Adrenal gland (tissue), 12 donors: Measurements from ENCODE around the gene ZNF530. TPM values are rescaled to one million over a fixed set of nuclear protein-coding genes. Genes with fewer than 3 reads are reported as not detected.

Experiments
- DNase-seq, 7 donors: peaks; one replicate each; pipeline ENCODE4 v3.0.0-alpha.2; 2019 to 2020
- H3K27ac ChIP-seq, 5 donors: fragments of 200-600 bp; sonication (generic) in 4 of 5; 1 replicate in 3 of 5; 2 replicates in 2 of 5; pipeline versions ENCODE4 v1.5.1 to v1.8.0; 2016 to 2020; ENCODE audit warnings: mild to moderate bottlenecking in 1 of 5
- H3K27me3 ChIP-seq: fragments of 200-600 bp; 2 replicates; pipeline ENCODE4 v1.8.0; 2021
- H3K36me3 ChIP-seq, 2 donors: fragments of 200-600 bp; replicated peaks in 1 of 2; 1 replicate in 1 of 2; 2 replicates in 1 of 2; pipeline versions ENCODE4 v1.5.1 to v1.8.0; 2018 to 2022
- H3K4me1 ChIP-seq, 2 donors: fragments of 200-600 bp; replicated peaks in 1 of 2; 1 replicate in 1 of 2; 2 replicates in 1 of 2; pipeline versions ENCODE4 v1.5.1 to v1.8.0; 2018 to 2021
- H3K4me3 ChIP-seq, 4 donors: fragments of 200-600 bp; sonication (generic) in 3 of 4; one replicate each; pipeline ENCODE4 v1.5.1; 2016 to 2018
- H3K9me3 ChIP-seq, 3 donors: fragments of 200-600 bp; sonication (generic) in 1 of 3; replicated peaks in 1 of 3; 1 replicate in 2 of 3; 2 replicates in 1 of 3; pipeline versions ENCODE4 v1.5.1 to v1.8.0; 2016 to 2021
- POLR2A ChIP-seq, 2 donors: fragments of 450-650 bp; IDR thresholded peaks; one replicate each; pipeline ENCODE4 v1.6.1; 2017; ENCODE audit warnings: antibody characterized with exemption in 2 of 2, mild to moderate bottlenecking in 2 of 2, moderate library complexity in 1 of 2
- WGBS, 4 donors: extraction: QIAGEN DNeasy Blood & Tissue Kit in 2 of 4; methylation state at CpG; one replicate each; pipeline versions ENCODE4 v1.1.5 to v1.1.7; 2013 to 2017; 5-methylcytosine and 5-hydroxymethylcytosine counted together
- intact Hi-C, 2 donors: fragments of 100-400 bp; cut with DNase I; formaldehyde crosslinking; loops; one replicate each; pipeline versions ENCODE4 v1.14.1 to v1.15.0; 2022 to 2023
- polyA plus RNA-seq, 3 donors: library from polyadenylated mRNA; stranded (reverse); fragments of 200-250 nt in 2 of 3; fragments of 350-450 nt in 1 of 3; fragmentation: Illumina TruSeq in 1 of 3; extraction: RNeasy Lipid Tissue Mini Kit (QIAGEN cat#74804) in 1 of 3; gene quantifications; one replicate each; pipeline ENCODE4 v1.2.3, GENCODE V29; 2013 to 2014
- total RNA-seq, 9 donors: library from RNA; depleted of rRNA in 4 of 9; stranded (reverse); fragments of >200 nt in 4 of 9; fragments of 120-200 nt in 1 of 9; fragmentation: NEBNext Ultra II Directional in 1 of 9; extraction: Animal tissue kit (Norgen Biotek cat#: 25700) in 1 of 9; gene quantifications; one replicate each; pipeline versions ENCODE4 v1.1.0 to v1.2.4, GENCODE V29; 2013 to 2023
- TF ChIP-seq, protein P1 (sequence below), 6 experiments: fragments of 450-650 bp in 4 of 6; fragments of 200-600 bp in 2 of 6; sonication (generic) in 1 of 6; IDR thresholded peaks; 1 replicate in 5 of 6; 2 replicates in 1 of 6; pipeline versions ENCODE4 v1.5.1 to v1.8.0; 2016 to 2021; ENCODE audit warnings: antibody characterized with exemption in 6 of 6, mild to moderate bottlenecking in 2 of 6, moderate library complexity in 1 of 6
- donor health status: healthy with polysubstance abuse.
- donor health status: Bipolar disorder and iron deficiency.
- donor health status: DM: yes; HTN: yes; CAD: no.
- donor health status: DM: no; HTN: no; CAD: no.
- donor health status: DM: no; HTN: no; CAD: no.
- donor health status: DM: yes; HTN: yes; CAD: no.

The ZNF530 gene
- total and polyA plus RNA-seq, 12 donors: 1.2 to 5.5 (median 2.5) TPM

DNA sequence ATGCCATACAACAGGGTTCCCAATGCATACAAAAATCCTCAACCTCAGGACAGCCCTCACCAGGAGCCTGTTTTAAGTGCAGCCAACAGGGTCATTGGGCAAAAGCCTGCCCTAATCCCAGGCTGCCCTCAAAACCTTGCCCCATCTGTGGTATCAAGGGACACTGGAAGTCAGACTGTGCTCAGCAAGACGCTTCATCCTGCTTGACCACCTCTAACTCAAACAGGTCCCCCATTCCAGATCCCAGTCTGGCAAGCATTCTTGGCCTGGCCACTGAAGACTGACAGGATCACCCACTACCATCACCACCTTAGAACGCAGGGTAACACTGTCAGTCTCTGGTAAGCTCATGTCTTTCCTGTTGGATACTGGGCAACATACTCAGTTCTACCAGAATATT is 54.0 kb downstream of the ZNF530 start:
- Histone ChIP-seq H3K4me3 (no peak overlapping the region), H3K27me3 (no peaks in the 10 kb centered on the region), H3K27ac (no peak overlapping the region), H3K36me3 (no peaks in the 10 kb centered on the region), H3K9me3 (no peaks in the 10 kb centered on the region), H3K4me1 (no peaks in the 10 kb centered on the region)
- no peak for DNase-seq
- 76 to 100% (median 85%) methylated on average over 1 to 2 of the region's 2 CpGs for WGBS, 4 donors
- TF ChIP-seq POLR2A (IDR thresholded peaks at IDR 0.05): no peak
- TF ChIP-seq, protein P1, sequence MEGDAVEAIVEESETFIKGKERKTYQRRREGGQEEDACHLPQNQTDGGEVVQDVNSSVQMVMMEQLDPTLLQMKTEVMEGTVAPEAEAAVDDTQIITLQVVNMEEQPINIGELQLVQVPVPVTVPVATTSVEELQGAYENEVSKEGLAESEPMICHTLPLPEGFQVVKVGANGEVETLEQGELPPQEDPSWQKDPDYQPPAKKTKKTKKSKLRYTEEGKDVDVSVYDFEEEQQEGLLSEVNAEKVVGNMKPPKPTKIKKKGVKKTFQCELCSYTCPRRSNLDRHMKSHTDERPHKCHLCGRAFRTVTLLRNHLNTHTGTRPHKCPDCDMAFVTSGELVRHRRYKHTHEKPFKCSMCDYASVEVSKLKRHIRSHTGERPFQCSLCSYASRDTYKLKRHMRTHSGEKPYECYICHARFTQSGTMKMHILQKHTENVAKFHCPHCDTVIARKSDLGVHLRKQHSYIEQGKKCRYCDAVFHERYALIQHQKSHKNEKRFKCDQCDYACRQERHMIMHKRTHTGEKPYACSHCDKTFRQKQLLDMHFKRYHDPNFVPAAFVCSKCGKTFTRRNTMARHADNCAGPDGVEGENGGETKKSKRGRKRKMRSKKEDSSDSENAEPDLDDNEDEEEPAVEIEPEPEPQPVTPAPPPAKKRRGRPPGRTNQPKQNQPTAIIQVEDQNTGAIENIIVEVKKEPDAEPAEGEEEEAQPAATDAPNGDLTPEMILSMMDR (IDR thresholded peaks at IDR 0.05): no peak
- intact Hi-C loops: no loop called here

DNA sequence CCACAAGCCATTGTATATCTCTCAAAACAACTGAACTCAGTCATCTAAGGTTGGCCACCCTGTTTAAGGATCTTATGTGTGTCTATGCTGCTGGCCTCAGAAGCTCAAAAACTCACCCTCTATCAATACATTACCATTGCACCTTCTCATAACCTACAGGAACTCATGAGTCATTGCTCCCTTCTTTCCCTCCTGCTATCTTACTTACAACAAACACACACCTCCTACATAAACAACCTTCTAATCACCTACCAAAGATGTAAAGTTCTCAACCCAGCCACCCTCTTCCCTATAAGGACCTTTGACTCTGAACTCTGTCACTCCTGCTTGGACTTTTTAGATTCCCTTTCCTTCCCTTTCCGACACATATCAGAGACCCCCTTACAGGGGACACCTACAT is 55.8 kb downstream of the ZNF530 start:
- no peak overlapping the region for H3K27ac ChIP-seq
- H3K27me3 ChIP-seq: no peaks in the 10 kb centered on the region
- no peak for TF ChIP-seq POLR2A (IDR thresholded peaks at IDR 0.05)
- TF ChIP-seq, protein P1 (IDR thresholded peaks at IDR 0.05): no peak
- H3K9me3 ChIP-seq: no peaks in the 10 kb centered on the region
- H3K4me3 ChIP-seq: no peak overlapping the region
- intact Hi-C loops: no loop called here
- DNase-seq: no peak
- WGBS, 4 donors: 90 to 100% (median 95%) methylated on average over 1 of the region's 1 CpG
- no peaks in the 10 kb centered on the region for H3K36me3 ChIP-seq
- no peaks in the 10 kb centered on the region for H3K4me1 ChIP-seq

DNA sequence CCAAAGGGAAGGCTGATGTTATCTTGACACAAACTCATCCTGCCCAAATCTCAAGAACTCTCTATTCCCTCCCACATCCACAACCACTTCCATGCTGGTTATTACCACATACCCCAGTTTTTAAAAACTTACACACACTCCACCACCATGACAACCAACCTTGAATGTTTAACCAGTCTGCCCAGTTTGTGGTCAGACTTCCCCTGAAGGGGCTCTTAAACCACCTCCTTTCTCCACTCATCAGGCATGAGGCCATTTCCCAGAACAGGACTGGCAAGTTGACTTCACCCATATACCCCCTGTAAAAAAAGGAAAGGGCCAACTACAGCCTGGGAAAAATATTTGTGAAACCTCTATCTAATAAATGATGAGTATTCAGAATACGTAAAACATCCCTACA is 56.7 kb downstream of the ZNF530 start:
- no peaks in the 10 kb centered on the region for H3K36me3 ChIP-seq
- H3K27me3 ChIP-seq: no peaks in the 10 kb centered on the region
- H3K9me3 ChIP-seq: no peaks in the 10 kb centered on the region
- intact Hi-C loops: no loop called here
- no peak overlapping the region for H3K27ac ChIP-seq
- 38 to 77% (median 66%) methylated on average over 1 of the region's 1 CpG for whole genome bisulfite sequencing, 4 donors
- no peaks in the 10 kb centered on the region for H3K4me1 ChIP-seq
- H3K4me3 ChIP-seq: no peak overlapping the region
- no peak for TF ChIP-seq POLR2A (IDR thresholded peaks at IDR 0.05)
- TF ChIP-seq, protein P1 (IDR thresholded peaks at IDR 0.05): no peak
- DNase-seq: no peak

Other genes starting within 250 kb of the ZNF530 start
- gene ZNF304, start 248.6 kb upstream of the ZNF530 start, total RNA-seq: 10 to 100 TPM in 7 of 9 donors, 1 to 10 TPM in 2; 8.1 to 14.3 (median 12.4) TPM
- gene ZNF304, start 248.6 kb upstream of the ZNF530 start, polyA plus RNA-seq: 1 to 10 TPM; 4.0 to 8.3 (median 5.2) TPM
- gene TRAPPC2B, start 236.3 kb upstream of the ZNF530 start, total RNA-seq: 10 to 100 TPM; 12.6 to 42.5 (median 21.6) TPM
- 10 to 100 TPM; 24.9 to 72.8 (median 40.5) TPM for gene TRAPPC2B, start 236.3 kb upstream of the ZNF530 start, polyA plus RNA-seq
- 1 to 10 TPM; 1.1 to 9.8 (median 4.5) TPM for gene ZNF547, start 236.3 kb upstream of the ZNF530 start, total RNA-seq
- gene ZNF547, start 236.3 kb upstream of the ZNF530 start, polyA plus RNA-seq: 10 to 100 TPM in 1 of 3 donors, 1 to 10 TPM in 2; 2.1 to 10.9 (median 5.3) TPM
- gene ZNF548, start 210.0 kb upstream of the ZNF530 start, total RNA-seq: 10 to 100 TPM in 8 of 9 donors, 1 to 10 TPM in 1; 8.5 to 21.7 (median 17.3) TPM
- 10 to 100 TPM in 1 of 3 donors, 1 to 10 TPM in 2; 4.6 to 10.0 (median 8.1) TPM for gene ZNF548, start 210.0 kb upstream of the ZNF530 start, polyA plus RNA-seq
- gene ZNF17, start 188.7 kb upstream of the ZNF530 start, total RNA-seq: 10 to 100 TPM in 5 of 9 donors, 1 to 10 TPM in 4; 3.6 to 16.5 (median 10.6) TPM
- gene ZNF17, start 188.7 kb upstream of the ZNF530 start, polyA plus RNA-seq: 1 to 10 TPM; 2.8 to 5.5 (median 4.7) TPM
- gene ZNF749, start 164.6 kb upstream of the ZNF530 start, total RNA-seq: 10 to 100 TPM in 5 of 9 donors, 1 to 10 TPM in 4; 3.0 to 26.3 (median 12.3) TPM
- gene ZNF749, start 164.6 kb upstream of the ZNF530 start, polyA plus RNA-seq: 10 to 100 TPM in 1 of 3 donors, 1 to 10 TPM in 2; 2.3 to 13.1 (median 2.5) TPM
- 1 to 10 TPM in 4 of 9 donors, under 1 TPM in 5; 0.26 to 3.0 (median 0.86) TPM for gene VN1R1, start 142.7 kb upstream of the ZNF530 start, total RNA-seq
- 1 to 10 TPM in 1 of 3 donors, under 1 TPM in 1, not detected in 1; 0.40 to 1.2 TPM for gene VN1R1, start 142.7 kb upstream of the ZNF530 start, polyA plus RNA-seq
- gene ZNF772, start 122.3 kb upstream of the ZNF530 start, total RNA-seq: 10 to 100 TPM; 14.9 to 27.9 (median 19.4) TPM
- 1 to 10 TPM; 1.4 to 9.1 (median 2.9) TPM for gene ZNF772, start 122.3 kb upstream of the ZNF530 start, polyA plus RNA-seq
- 10 to 100 TPM in 8 of 9 donors, 1 to 10 TPM in 1; 5.0 to 16.5 (median 14.0) TPM for gene ZNF419, start 112.1 kb upstream of the ZNF530 start, total RNA-seq
- gene ZNF419, start 112.1 kb upstream of the ZNF530 start, polyA plus RNA-seq: 10 to 100 TPM in 2 of 3 donors, 1 to 10 TPM in 1; 9.0 to 13.0 (median 12.9) TPM
- gene ZNF773, start 99.9 kb upstream of the ZNF530 start, total RNA-seq: 10 to 100 TPM in 8 of 9 donors, 1 to 10 TPM in 1; 9.0 to 21.9 (median 11.9) TPM
- gene ZNF773, start 99.9 kb upstream of the ZNF530 start, polyA plus RNA-seq: 1 to 10 TPM; 3.1 to 9.1 (median 3.9) TPM
- gene ZNF549, start 72.5 kb upstream of the ZNF530 start, total RNA-seq: 1 to 10 TPM; 2.7 to 7.9 (median 5.9) TPM
- gene ZNF549, start 72.5 kb upstream of the ZNF530 start, polyA plus RNA-seq: 1 to 10 TPM; 2.8 to 5.1 (median 2.8) TPM
- gene ZNF550, start 40.0 kb upstream of the ZNF530 start, total RNA-seq: 10 to 100 TPM in 3 of 9 donors, 1 to 10 TPM in 6; 2.7 to 13.3 (median 7.1) TPM
- gene ZNF550, start 40.0 kb upstream of the ZNF530 start, polyA plus RNA-seq: 1 to 10 TPM; 3.4 to 9.1 (median 4.5) TPM
- gene ZNF416, start 21.0 kb upstream of the ZNF530 start, total RNA-seq: 1 to 10 TPM; 2.1 to 7.9 (median 5.8) TPM
- gene ZNF416, start 21.0 kb upstream of the ZNF530 start, polyA plus RNA-seq: 1 to 10 TPM; 1.9 to 5.3 (median 2.3) TPM
- gene ZIK1, start 15.7 kb upstream of the ZNF530 start, total RNA-seq: 10 to 100 TPM in 1 of 9 donors, 1 to 10 TPM in 8; 2.8 to 10.5 (median 5.5) TPM
- gene ZIK1, start 15.7 kb upstream of the ZNF530 start, polyA plus RNA-seq: 1 to 10 TPM; 1.5 to 4.0 (median 1.9) TPM
- 10 to 100 TPM; 11.6 to 25.2 (median 22.3) TPM for gene ZNF134, start 14.4 kb downstream of the ZNF530 start, total RNA-seq
- gene ZNF134, start 14.4 kb downstream of the ZNF530 start, polyA plus RNA-seq: 10 to 100 TPM in 1 of 3 donors, 1 to 10 TPM in 2; 3.2 to 13.6 (median 4.1) TPM
- 10 to 100 TPM; 11.1 to 38.7 (median 15.3) TPM for gene ZNF211, start 33.3 kb downstream of the ZNF530 start, total RNA-seq
- gene ZNF211, start 33.3 kb downstream of the ZNF530 start, polyA plus RNA-seq: 10 to 100 TPM; 10.5 to 31.1 (median 21.6) TPM
- under 1 TPM in 1 of 9 donors, not detected in 8; 0.14 TPM for gene ZSCAN4, start 69.0 kb downstream of the ZNF530 start, total RNA-seq
- under 1 TPM in 2 of 3 donors, not detected in 1; 0.07 to 0.16 TPM for gene ZSCAN4, start 69.0 kb downstream of the ZNF530 start, polyA plus RNA-seq
- 10 to 100 TPM in 1 of 9 donors, 1 to 10 TPM in 8; 4.8 to 10.8 (median 7.3) TPM for gene ZNF551, start 82.1 kb downstream of the ZNF530 start, total RNA-seq
- gene ZNF551, start 82.1 kb downstream of the ZNF530 start, polyA plus RNA-seq: 1 to 10 TPM in 1 of 3 donors, under 1 TPM in 2; 0.88 to 4.1 (median 0.91) TPM
- gene ZNF154, start 109.3 kb downstream of the ZNF530 start, total RNA-seq: 10 to 100 TPM in 2 of 9 donors, 1 to 10 TPM in 7; 2.1 to 13.1 (median 7.2) TPM
- gene ZNF154, start 109.3 kb downstream of the ZNF530 start, polyA plus RNA-seq: 10 to 100 TPM in 1 of 3 donors, 1 to 10 TPM in 2; 5.1 to 11.7 (median 5.6) TPM
- gene ZNF671, start 127.7 kb downstream of the ZNF530 start, total RNA-seq: 10 to 100 TPM in 5 of 9 donors, 1 to 10 TPM in 4; 8.8 to 22.6 (median 11.0) TPM
- gene ZNF671, start 127.7 kb downstream of the ZNF530 start, polyA plus RNA-seq: 10 to 100 TPM in 1 of 3 donors, 1 to 10 TPM in 2; 8.6 to 13.0 (median 8.6) TPM
- 10 to 100 TPM in 8 of 9 donors, 1 to 10 TPM in 1; 9.9 to 26.3 (median 15.4) TPM for gene ZNF776, start 146.9 kb downstream of the ZNF530 start, total RNA-seq
- 10 to 100 TPM in 1 of 3 donors, 1 to 10 TPM in 2; 2.2 to 13.9 (median 6.0) TPM for gene ZNF776, start 146.9 kb downstream of the ZNF530 start, polyA plus RNA-seq
- 10 to 100 TPM in 8 of 9 donors, 1 to 10 TPM in 1; 5.1 to 19.0 (median 15.7) TPM for gene ZNF586, start 169.8 kb downstream of the ZNF530 start, total RNA-seq
- gene ZNF586, start 169.8 kb downstream of the ZNF530 start, polyA plus RNA-seq: 1 to 10 TPM; 3.6 to 7.0 (median 5.4) TPM
- 10 to 100 TPM in 1 of 9 donors, 1 to 10 TPM in 7, under 1 TPM in 1; 0.66 to 10.5 (median 5.4) TPM for gene ZNF552, start 215.0 kb downstream of the ZNF530 start, total RNA-seq
- gene ZNF552, start 215.0 kb downstream of the ZNF530 start, polyA plus RNA-seq: 1 to 10 TPM; 3.2 to 3.9 (median 3.5) TPM
- 10 to 100 TPM in 5 of 9 donors, 1 to 10 TPM in 4; 5.0 to 20.1 (median 10.5) TPM for gene ZNF587B, start 230.4 kb downstream of the ZNF530 start, total RNA-seq
- gene ZNF587B, start 230.4 kb downstream of the ZNF530 start, polyA plus RNA-seq: 1 to 10 TPM; 3.1 to 7.9 (median 7.4) TPM
- gene ZNF587, start 250.0 kb downstream of the ZNF530 start, total RNA-seq: 10 to 100 TPM; 10.6 to 38.6 (median 22.2) TPM
- gene ZNF587, start 250.0 kb downstream of the ZNF530 start, polyA plus RNA-seq: 10 to 100 TPM in 2 of 3 donors, 1 to 10 TPM in 1; 6.2 to 72.0 (median 23.0) TPM